Retinal pigment epithelial cell (primary cell): Measurements from ENCODE around the gene STX3.

Experiments
- DNase-seq: peaks from one replicate; pipeline ENCODE4 v3.0.0-alpha.2; 2010; ENCODE audit warnings: low read depth
- H3K4me3 ChIP-seq: 2 replicates; pipeline ENCODE4 v1.5.1; 2011; ENCODE audit warnings: mild to moderate bottlenecking, low read length, control low read depth, moderate library complexity
- CTCF ChIP-seq: conservative IDR thresholded peaks from 2 replicates; pipeline ENCODE4 v1.5.1; 2011; ENCODE audit warnings: low read depth, low read length, control low read depth, inconsistent platforms

STX3 gene

GRCh38 chr11:59785818-59786217 is 30.6 kb downstream of the STX3 start:
- no peak for TF ChIP-seq CTCF
- DNase-seq, result no peak
- H3K4me3 ChIP-seq, result no peak overlapping the region

- no peak overlapping the region for H3K4me3 ChIP-seq
These were observed 32.0 kb downstream of the STX3 start for GRCh38 chr11:59787255-59787588.

GRCh38 chr11:59787816-59788215 is 32.6 kb downstream of the STX3 start:
- no peak for DNase-seq
- H3K4me3 ChIP-seq, result no peak overlapping the region
- TF ChIP-seq CTCF, result no peak

More at GRCh38 chr11:59787255-59787588, 32.0 kb downstream of the STX3 start:
- DNase-seq, result no peak
- TF ChIP-seq CTCF, result no peak

- TF ChIP-seq CTCF, result no peak
- DNase-seq, result no peak
- H3K4me3 ChIP-seq, result no peak overlapping the region
These were observed 36.5 kb downstream of the STX3 start for GRCh38 chr11:59791639-59792038.

- H3K4me3 ChIP-seq, result no peak overlapping the region
- no peak for TF ChIP-seq CTCF
- DNase-seq, result no peak
These were observed 37.3 kb downstream of the STX3 start for GRCh38 chr11:59792507-59792906.

- DNase-seq, result no peak
- no peak overlapping the region for H3K4me3 ChIP-seq
- no peak for TF ChIP-seq CTCF
These were observed 39.2 kb downstream of the STX3 start for GRCh38 chr11:59794417-59794816.

GRCh38 chr11:59800390-59801025 is 45.3 kb downstream of the STX3 start:
- no peak for DNase-seq
- no peak overlapping the region for H3K4me3 ChIP-seq
- no peak for TF ChIP-seq CTCF
